Measurements from ENCODE around the gene ZBTB24.
"Not testable (repeated sequence)": the region's sequence is repeated elsewhere in the genome, so short reads cannot be mapped to it uniquely, and the experiment has no call there.

The ZBTB24 gene

DNA sequence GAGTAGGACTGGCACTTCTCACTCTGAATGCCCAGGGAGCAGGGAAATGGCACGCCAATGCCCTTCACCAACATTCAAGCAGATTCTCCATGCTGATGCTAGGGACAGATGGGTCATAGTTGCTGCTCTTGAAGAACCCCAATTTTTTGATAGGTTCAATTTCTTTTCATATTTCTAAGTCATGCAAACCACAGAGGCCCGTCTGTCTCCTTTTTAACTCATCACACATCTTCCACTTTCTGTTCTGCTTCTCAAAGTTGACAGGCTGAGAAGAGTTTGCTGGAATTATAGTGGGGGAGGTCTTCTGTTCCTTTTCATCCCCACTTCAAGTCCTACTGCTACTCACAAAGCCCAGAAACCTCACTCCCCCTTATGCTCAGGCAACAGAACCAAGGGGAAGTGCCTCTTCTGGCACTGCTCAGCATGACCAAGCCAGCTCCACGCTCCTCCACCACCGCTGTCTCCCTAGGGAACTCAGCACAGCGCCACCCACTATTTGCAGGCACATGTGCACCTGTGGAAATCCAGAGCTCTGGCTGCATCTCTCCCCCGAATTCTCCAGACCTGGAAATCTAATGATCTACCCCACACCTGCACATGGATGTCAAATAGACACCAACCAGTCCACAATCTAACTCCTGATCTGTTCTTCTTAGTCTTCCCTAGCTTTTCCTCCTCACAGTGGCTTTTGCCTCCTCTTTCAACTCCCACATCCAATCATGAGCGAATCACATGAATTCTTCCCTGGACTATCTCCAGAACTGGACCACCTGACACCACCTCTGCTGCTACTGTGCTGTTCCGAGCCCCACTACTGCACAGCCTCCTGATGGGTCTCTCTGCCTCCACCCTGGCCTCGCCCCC lies 10.7 kb downstream of the ZBTB24 start:
- Histone ChIP-seq H3K27ac (ENCODE audit: low read length) (no peak overlapping the region), H3K27me3 (ENCODE audit: control insufficient read depth, insufficient read depth, low read length) (no peaks in the 10 kb centered on the region), H3K4me1 (ENCODE audit: control insufficient read depth, insufficient read depth, low read length) (no peaks in the 10 kb centered on the region), H3K36me3 (ENCODE audit: control insufficient read depth, insufficient read depth, low read length) (peaks cover 49% of the 10 kb centered on the region), H3K9me3 (ENCODE audit: control insufficient read depth, insufficient read depth, low read length) (no peaks in the 10 kb centered on the region), H3K4me3 (ENCODE audit: low read length) (no peak overlapping the region)
- no peak for DNase-seq (ENCODE audit: low read depth, low spot score)
- WGBS (ENCODE audit: insufficient coverage, insufficient read length) = no CpG with 5 or more reads among the region's 9 CpGs

DNA sequence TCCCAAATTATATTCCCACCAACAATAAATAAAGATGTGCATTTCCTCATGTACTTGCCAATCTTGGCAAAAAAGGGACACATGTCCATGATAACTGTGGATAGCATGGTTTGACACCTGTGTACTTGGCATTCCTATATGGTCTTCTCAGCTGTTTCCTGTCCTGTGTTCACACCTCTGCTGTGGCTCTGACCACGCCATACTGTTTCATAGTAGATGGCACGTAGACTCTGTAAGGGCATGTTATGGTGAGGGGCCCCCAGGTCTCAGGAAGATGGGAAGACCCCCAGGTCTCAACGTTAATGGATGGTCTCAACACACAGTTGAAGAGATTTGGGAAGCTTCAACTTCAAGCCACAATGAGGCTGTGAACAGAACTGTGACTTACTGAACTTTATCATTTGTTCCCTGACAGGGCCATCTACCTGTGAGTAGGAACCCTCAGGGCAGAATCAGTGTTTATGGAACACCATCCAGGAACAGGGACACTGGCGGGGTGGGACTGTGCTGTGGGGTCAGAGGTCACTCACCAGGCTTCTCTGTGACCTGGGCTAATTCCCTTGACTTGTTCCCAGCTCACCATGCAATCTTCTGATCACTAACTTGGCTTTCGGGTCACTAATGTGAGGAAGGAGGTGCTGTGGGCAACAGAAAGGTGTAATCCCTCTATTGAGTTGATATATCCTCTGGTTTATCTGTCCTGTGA lies 11.8 kb downstream of the ZBTB24 start:
- peaks cover 50% of the 10 kb centered on the region for H3K36me3 ChIP-seq (ENCODE audit: control insufficient read depth, insufficient read depth, low read length)
- H3K27ac ChIP-seq (ENCODE audit: low read length) = no peak overlapping the region
- no peaks in the 10 kb centered on the region for H3K9me3 ChIP-seq (ENCODE audit: control insufficient read depth, insufficient read depth, low read length)
- H3K4me1 ChIP-seq (ENCODE audit: control insufficient read depth, insufficient read depth, low read length) = no peaks in the 10 kb centered on the region
- H3K27me3 ChIP-seq (ENCODE audit: control insufficient read depth, insufficient read depth, low read length) = no peaks in the 10 kb centered on the region
- H3K4me3 ChIP-seq (ENCODE audit: low read length) = no peak overlapping the region
- DNase-seq (ENCODE audit: low read depth, low spot score) = no peak
- WGBS (ENCODE audit: insufficient coverage, insufficient read length) = no CpG with 5 or more reads among the region's 5 CpGs

DNA sequence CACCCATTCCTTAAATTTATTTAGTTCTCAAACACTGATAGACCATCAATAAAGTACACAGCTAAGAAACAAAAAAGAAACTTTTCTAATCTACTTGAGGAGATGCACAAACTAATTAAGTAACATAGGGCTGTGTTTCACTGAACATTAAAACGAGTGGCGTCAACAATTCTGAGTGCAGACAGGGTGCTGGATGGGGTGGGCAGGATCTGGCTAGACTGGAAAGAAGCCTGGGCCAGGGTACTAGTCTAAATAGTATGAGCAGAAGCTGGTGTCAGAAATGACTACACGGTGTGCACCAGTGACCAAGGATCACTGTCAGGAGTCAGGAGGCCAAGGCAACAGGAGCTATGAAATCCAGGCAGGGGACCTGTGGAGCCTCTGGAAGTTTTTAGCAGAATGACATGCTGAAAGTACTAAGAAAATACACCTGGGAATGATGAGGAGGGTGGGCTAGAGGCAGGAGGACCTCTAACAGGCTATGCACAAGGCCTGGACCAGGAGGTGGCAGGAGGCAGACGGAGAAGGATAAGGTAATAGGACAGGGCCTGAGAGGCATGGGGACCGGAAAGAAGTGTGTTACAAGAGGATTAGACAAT lies 13.3 kb downstream of the ZBTB24 start:
- Histone ChIP-seq H3K9me3 (ENCODE audit: control insufficient read depth, insufficient read depth, low read length) (no peaks in the 10 kb centered on the region), H3K4me1 (ENCODE audit: control insufficient read depth, insufficient read depth, low read length) (no peaks in the 10 kb centered on the region), H3K27me3 (ENCODE audit: control insufficient read depth, insufficient read depth, low read length) (no peaks in the 10 kb centered on the region), H3K27ac (ENCODE audit: low read length) (no peak overlapping the region), H3K4me3 (ENCODE audit: low read length) (no peak overlapping the region), H3K36me3 (ENCODE audit: control insufficient read depth, insufficient read depth, low read length) (peaks cover 52% of the 10 kb centered on the region)
- no peak for DNase-seq (ENCODE audit: low read depth, low spot score)
- WGBS (ENCODE audit: insufficient coverage, insufficient read length) = no CpG with 5 or more reads among the region's 5 CpGs

DNA sequence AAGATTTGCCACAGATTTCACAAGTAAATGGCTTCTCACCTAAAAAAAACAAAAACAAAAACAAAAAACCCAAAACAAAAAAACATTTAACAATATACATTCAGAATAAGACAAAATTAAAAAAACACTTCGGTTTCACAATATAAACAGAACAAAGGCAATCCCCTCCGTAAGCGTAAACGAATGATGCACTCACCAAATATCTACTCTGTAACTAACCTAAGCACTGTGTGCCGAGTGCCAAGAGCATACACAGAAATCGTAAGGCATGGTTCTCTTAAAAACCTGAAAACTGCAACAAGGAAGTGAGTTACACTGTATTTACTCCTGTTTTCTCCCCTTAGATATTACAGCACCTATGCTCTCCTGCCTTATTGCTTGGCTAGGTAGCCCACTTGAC lies 15.3 kb downstream of the ZBTB24 start:
- H3K27ac ChIP-seq (ENCODE audit: low read length) = no peak overlapping the region
- H3K36me3 ChIP-seq (ENCODE audit: control insufficient read depth, insufficient read depth, low read length) = peaks cover 44% of the 10 kb centered on the region
- 100% methylated on average over 2 of the region's 6 CpGs for WGBS (ENCODE audit: insufficient coverage, insufficient read length)
- H3K9me3 ChIP-seq (ENCODE audit: control insufficient read depth, insufficient read depth, low read length) = no peaks in the 10 kb centered on the region
- H3K4me3 ChIP-seq (ENCODE audit: low read length) = no peak overlapping the region
- no peak for DNase-seq (ENCODE audit: low read depth, low spot score)
- H3K4me1 ChIP-seq (ENCODE audit: control insufficient read depth, insufficient read depth, low read length) = no peaks in the 10 kb centered on the region
- no peaks in the 10 kb centered on the region for H3K27me3 ChIP-seq (ENCODE audit: control insufficient read depth, insufficient read depth, low read length)

DNA sequence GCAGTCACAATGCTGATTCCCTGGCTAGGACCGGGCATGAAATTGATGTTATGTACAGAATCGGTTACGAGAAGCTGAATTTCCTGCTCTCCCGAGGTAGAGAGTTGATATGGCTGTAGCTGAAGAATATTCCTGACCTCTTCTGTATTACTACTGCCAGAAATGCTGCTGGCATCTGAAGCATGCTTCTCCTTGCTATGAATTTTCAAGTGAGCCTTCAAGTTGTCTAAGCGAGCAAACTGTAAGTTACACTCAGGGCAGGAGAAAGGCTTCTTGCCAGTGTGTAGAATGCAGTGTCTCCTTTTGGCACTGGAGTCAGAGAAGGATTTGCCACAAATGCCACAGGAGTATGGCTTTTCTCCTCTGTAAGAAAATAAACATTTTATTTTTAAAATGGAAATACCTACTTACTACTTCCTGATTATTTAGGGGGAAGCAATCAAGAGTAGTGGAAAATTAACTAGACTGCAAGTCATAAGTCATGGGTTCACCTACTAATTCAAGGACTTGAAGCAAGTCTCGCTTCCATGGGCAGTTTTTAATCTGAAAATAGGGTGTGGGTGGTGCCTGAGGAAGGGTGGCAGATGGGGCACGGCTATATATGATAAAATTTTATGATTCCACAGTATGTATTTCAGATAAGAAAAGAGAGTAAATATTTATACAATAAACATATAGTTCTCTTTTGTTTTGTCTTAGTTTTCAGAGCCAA lies 16.7 kb downstream of the ZBTB24 start:
- H3K4me3 ChIP-seq (ENCODE audit: low read length) = no peak overlapping the region
- no peaks in the 10 kb centered on the region for H3K27me3 ChIP-seq (ENCODE audit: control insufficient read depth, insufficient read depth, low read length)
- H3K36me3 ChIP-seq (ENCODE audit: control insufficient read depth, insufficient read depth, low read length) = peaks cover 32% of the 10 kb centered on the region
- no peaks in the 10 kb centered on the region for H3K4me1 ChIP-seq (ENCODE audit: control insufficient read depth, insufficient read depth, low read length)
- H3K9me3 ChIP-seq (ENCODE audit: control insufficient read depth, insufficient read depth, low read length) = no peaks in the 10 kb centered on the region
- no peak overlapping the region for H3K27ac ChIP-seq (ENCODE audit: low read length)
- WGBS (ENCODE audit: insufficient coverage, insufficient read length) = no CpG with 5 or more reads among the region's 7 CpGs
- no peak for DNase-seq (ENCODE audit: low read depth, low spot score)

DNA sequence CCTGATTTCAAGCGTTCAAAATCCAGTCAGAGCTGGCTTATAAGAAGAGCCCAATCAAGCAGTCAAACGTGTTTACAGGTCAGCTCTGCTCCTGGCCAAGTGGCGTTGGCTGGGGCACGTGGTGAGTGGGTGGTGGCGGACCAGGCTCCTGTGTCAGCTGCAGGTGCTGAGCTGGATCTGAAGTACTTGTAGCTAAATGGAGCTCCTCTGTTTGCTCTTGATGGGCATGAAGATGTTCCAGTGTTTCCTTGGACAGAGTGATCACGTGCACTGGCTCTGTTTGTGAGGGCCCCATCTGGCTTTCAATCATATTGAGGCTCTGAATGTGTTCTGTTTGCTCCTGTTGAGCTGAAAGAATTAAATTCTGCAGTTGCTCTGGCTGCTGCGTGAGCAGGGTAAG lies 17.2 kb downstream of the ZBTB24 start:
- WGBS (ENCODE audit: insufficient coverage, insufficient read length) = no CpG with 5 or more reads among the region's 7 CpGs
- Histone ChIP-seq H3K36me3 (ENCODE audit: control insufficient read depth, insufficient read depth, low read length) (peaks cover 27% of the 10 kb centered on the region), H3K27ac (ENCODE audit: low read length) (no peak overlapping the region), H3K27me3 (ENCODE audit: control insufficient read depth, insufficient read depth, low read length) (no peaks in the 10 kb centered on the region), H3K9me3 (ENCODE audit: control insufficient read depth, insufficient read depth, low read length) (no peaks in the 10 kb centered on the region), H3K4me3 (ENCODE audit: low read length) (no peak overlapping the region), H3K4me1 (ENCODE audit: control insufficient read depth, insufficient read depth, low read length) (no peaks in the 10 kb centered on the region)
- no peak for DNase-seq (ENCODE audit: low read depth, low spot score)

DNA sequence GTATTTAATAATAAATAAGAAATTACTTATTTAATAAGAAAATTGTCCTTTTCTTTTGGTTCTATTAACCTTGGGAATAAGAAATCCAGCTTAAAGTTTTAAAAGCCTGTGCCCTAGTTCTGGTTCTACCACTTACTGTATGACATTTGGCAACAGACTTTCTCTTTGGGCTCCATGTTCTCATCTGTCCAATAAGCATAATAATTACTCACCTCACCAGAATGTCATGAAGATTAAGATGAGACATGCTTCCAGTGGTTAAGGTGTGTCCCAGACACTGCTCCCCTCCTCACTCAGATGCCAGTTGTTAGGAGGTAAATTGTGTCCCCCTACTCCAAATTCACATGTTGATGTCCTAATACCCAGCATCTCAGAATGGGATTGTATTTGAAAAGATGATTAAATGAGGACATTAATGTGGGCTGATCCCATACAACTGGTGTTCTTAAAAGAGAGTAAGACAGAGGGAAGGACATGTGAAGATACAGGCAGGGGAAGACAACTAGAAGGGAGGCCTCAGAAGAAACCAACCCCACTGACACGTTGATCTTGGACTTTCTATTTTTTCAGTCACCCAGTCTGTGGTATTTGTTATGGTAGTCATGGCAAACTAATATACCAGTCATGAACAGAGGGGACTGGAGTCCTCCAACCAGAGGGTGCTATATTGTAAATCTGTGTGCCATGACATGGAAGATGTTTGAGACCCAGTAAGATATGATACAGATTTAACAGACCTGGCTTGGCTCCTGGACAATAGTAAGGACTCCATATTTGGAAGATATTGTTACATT lies 21.1 kb downstream of the ZBTB24 start:
- Histone ChIP-seq H3K4me3 (ENCODE audit: low read length) (no peak overlapping the region), H3K4me1 (ENCODE audit: control insufficient read depth, insufficient read depth, low read length) (no peaks in the 10 kb centered on the region; the same call in 1 of the 2 replicates), H3K9me3 (ENCODE audit: control insufficient read depth, insufficient read depth, low read length) (no peaks in the 10 kb centered on the region), H3K36me3 (ENCODE audit: control insufficient read depth, insufficient read depth, low read length) (peaks cover 11% of the 10 kb centered on the region), H3K27me3 (ENCODE audit: control insufficient read depth, insufficient read depth, low read length) (no peaks in the 10 kb centered on the region), H3K27ac (ENCODE audit: low read length) (no peak overlapping the region)
- no peak for DNase-seq (ENCODE audit: low read depth, low spot score)
- no CpG with 5 or more reads among the region's 1 CpG for WGBS (ENCODE audit: insufficient coverage, insufficient read length)

DNA sequence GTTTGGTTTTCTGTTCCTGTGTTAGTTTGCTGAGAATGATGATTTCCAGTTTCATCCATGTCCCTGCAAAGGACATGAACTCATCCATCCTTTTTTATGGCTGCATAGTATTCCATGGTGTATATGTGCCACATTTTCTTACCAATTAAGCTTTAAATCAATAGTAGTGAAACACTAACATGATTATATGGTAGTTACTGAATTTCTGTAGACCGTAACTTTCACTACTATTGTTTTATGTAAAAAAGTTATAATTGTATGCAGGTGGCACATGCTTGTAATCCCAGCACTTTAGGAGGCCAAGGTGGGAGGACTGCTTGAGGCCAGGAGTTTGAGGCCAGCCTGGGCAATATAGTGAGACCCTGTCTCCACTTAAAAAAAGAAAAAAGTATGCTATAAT lies 21.8 kb downstream of the ZBTB24 start:
- H3K36me3 ChIP-seq (ENCODE audit: control insufficient read depth, insufficient read depth, low read length); H3K4me3 ChIP-seq (ENCODE audit: low read length); DNase-seq (ENCODE audit: low read depth, low spot score); H3K4me1 ChIP-seq (ENCODE audit: control insufficient read depth, insufficient read depth, low read length); H3K27ac ChIP-seq (ENCODE audit: low read length); H3K27me3 ChIP-seq (ENCODE audit: control insufficient read depth, insufficient read depth, low read length); H3K9me3 ChIP-seq (ENCODE audit: control insufficient read depth, insufficient read depth, low read length): not testable (repeated sequence)
- WGBS (ENCODE audit: insufficient coverage, insufficient read length) = no CpG with 5 or more reads among the region's 1 CpG

DNA sequence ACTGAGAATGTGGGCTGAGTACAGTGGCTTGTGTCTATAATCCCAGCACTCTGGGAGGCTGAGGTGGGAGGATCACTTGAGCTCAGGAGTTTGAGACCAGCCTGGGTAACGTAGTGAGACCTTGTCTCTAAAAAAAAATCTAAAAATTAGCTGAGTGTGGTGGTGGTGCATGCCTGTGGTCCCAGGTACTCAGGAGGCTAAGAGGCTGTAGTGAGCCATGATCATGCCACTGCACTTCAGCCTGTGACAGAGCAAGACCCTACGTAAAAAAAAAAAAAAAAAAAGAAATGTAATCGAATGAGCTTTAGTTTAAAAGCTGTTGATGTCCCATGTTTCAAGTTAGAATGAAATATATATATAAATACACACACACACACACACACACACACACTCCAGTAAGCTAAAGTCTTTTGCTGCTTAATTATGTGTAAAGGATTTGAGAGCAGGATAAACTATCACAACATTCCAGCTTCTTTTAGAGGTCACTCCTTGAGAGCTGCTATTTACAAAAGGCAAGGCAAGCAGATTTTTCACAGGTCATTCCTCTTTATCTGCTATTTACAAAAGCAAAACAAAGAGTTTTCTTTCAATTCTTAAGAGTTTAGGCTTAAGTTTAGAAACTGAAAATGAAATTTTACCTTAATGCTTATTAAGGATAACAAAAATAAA lies 22.7 kb downstream of the ZBTB24 start:
- Histone ChIP-seq H3K4me3 (ENCODE audit: low read length) (no peak overlapping the region), H3K27me3 (ENCODE audit: control insufficient read depth, insufficient read depth, low read length) (no peaks in the 10 kb centered on the region), H3K4me1 (ENCODE audit: control insufficient read depth, insufficient read depth, low read length) (no peaks in the 10 kb centered on the region; the same call in 1 of the 2 replicates), H3K36me3 (ENCODE audit: control insufficient read depth, insufficient read depth, low read length) (peaks cover 2% of the 10 kb centered on the region; the same call in 1 of the 2 replicates), H3K9me3 (ENCODE audit: control insufficient read depth, insufficient read depth, low read length) (no peaks in the 10 kb centered on the region), H3K27ac (ENCODE audit: low read length) (no peak overlapping the region)
- DNase-seq (ENCODE audit: low read depth, low spot score) = no peak
- no CpG with 5 or more reads among the region's 3 CpGs for WGBS (ENCODE audit: insufficient coverage, insufficient read length)

All from iPS DF 6.9 (cell line).